ENCODE data around the gene ADAMTS20. TPM values are rescaled to one million over a fixed set of nuclear protein-coding genes. Genes with fewer than 3 reads are reported as not detected.

ADAMTS20 gene
- total RNA-seq, 1 experiment from 2014 or later, result not detected

DNA sequence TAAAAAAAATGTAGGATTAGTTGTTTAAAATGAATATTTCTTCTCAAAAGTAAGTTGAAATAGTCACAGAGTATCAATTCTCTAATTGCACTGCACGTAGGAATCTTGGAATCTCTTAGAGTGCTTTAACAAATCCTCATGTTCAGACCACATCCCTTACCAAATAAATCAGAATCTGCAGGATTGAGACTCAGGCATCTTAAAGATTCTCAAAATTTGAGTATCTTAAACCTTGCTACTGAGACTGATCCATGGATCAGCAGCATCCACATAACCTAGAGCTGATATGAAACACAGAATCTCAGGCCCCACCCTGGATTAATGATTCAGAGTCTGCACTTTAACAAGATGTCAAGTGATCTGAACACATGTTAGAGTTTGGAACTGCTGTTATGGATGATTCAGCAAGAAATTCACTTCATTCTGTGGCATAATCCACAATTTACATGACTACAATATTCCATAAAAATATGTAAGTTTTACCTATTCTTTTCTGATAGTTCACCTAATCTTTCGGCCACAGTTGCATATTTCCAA is 58.7 kb downstream of the ADAMTS20 start:
- in situ Hi-C loops (cut with HindIII; ENCODE audit: low pct_unique_long_range_greater_than_20kb, low sequenced_read_pairs) (no loop called here), intact Hi-C loops (cut with micrococcal nuclease; ENCODE audit: unreplicated experiment) (no loop called here)
- Histone ChIP-seq H3K4me3 (ENCODE audit: low read depth in 2 of 2, low read length in 2 of 2) (no peak overlapping the region), H3K9me3 (ENCODE audit: control insufficient read depth, insufficient read depth, low read depth, low read length) (no peaks in the 10 kb centered on the region), H3K36me3 (ENCODE audit: control insufficient read depth, insufficient read depth, low read length) (no peaks in the 10 kb centered on the region), H3K27ac (ENCODE audit: low read length) (no peak overlapping the region), H3K4me1 (ENCODE audit: control insufficient read depth, insufficient read depth, low read length) (no peaks in the 10 kb centered on the region), H3K27me3 (ENCODE audit: control insufficient read depth, insufficient read depth, low read length) (no peaks in the 10 kb centered on the region)
- BruUV-seq (replicated peaks), result no TSS peak
- ATAC-seq, result no peak
- no peak for TF ChIP-seq SIN3A (IDR thresholded peaks at IDR 0.05; ENCODE audit: borderline replicate concordance, insufficient read depth, low read depth, low read length)
- TF ChIP-seq, protein P1, sequence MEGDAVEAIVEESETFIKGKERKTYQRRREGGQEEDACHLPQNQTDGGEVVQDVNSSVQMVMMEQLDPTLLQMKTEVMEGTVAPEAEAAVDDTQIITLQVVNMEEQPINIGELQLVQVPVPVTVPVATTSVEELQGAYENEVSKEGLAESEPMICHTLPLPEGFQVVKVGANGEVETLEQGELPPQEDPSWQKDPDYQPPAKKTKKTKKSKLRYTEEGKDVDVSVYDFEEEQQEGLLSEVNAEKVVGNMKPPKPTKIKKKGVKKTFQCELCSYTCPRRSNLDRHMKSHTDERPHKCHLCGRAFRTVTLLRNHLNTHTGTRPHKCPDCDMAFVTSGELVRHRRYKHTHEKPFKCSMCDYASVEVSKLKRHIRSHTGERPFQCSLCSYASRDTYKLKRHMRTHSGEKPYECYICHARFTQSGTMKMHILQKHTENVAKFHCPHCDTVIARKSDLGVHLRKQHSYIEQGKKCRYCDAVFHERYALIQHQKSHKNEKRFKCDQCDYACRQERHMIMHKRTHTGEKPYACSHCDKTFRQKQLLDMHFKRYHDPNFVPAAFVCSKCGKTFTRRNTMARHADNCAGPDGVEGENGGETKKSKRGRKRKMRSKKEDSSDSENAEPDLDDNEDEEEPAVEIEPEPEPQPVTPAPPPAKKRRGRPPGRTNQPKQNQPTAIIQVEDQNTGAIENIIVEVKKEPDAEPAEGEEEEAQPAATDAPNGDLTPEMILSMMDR (IDR thresholded peaks at IDR 0.05), result no peak
- TF ChIP-seq, protein P2, sequence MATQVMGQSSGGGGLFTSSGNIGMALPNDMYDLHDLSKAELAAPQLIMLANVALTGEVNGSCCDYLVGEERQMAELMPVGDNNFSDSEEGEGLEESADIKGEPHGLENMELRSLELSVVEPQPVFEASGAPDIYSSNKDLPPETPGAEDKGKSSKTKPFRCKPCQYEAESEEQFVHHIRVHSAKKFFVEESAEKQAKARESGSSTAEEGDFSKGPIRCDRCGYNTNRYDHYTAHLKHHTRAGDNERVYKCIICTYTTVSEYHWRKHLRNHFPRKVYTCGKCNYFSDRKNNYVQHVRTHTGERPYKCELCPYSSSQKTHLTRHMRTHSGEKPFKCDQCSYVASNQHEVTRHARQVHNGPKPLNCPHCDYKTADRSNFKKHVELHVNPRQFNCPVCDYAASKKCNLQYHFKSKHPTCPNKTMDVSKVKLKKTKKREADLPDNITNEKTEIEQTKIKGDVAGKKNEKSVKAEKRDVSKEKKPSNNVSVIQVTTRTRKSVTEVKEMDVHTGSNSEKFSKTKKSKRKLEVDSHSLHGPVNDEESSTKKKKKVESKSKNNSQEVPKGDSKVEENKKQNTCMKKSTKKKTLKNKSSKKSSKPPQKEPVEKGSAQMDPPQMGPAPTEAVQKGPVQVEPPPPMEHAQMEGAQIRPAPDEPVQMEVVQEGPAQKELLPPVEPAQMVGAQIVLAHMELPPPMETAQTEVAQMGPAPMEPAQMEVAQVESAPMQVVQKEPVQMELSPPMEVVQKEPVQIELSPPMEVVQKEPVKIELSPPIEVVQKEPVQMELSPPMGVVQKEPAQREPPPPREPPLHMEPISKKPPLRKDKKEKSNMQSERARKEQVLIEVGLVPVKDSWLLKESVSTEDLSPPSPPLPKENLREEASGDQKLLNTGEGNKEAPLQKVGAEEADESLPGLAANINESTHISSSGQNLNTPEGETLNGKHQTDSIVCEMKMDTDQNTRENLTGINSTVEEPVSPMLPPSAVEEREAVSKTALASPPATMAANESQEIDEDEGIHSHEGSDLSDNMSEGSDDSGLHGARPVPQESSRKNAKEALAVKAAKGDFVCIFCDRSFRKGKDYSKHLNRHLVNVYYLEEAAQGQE (IDR thresholded peaks at IDR 0.05; ENCODE audit: insufficient read depth in 1 of 2, low read depth in 2 of 2, low read length in 1 of 2), result no peak
- no peak for TF ChIP-seq POLR2AphosphoS5 (IDR thresholded peaks at IDR 0.05; ENCODE audit: low read depth, low read length)
- TF ChIP-seq TCF7L2 (IDR thresholded peaks at IDR 0.05; ENCODE audit: low read depth, low read length), result no peak
- no peak for DNase-seq (ENCODE audit: low read depth, low spot score)
- ChIA-PET CTCF (no interaction called here), POLR2A (no interaction called here)

DNA sequence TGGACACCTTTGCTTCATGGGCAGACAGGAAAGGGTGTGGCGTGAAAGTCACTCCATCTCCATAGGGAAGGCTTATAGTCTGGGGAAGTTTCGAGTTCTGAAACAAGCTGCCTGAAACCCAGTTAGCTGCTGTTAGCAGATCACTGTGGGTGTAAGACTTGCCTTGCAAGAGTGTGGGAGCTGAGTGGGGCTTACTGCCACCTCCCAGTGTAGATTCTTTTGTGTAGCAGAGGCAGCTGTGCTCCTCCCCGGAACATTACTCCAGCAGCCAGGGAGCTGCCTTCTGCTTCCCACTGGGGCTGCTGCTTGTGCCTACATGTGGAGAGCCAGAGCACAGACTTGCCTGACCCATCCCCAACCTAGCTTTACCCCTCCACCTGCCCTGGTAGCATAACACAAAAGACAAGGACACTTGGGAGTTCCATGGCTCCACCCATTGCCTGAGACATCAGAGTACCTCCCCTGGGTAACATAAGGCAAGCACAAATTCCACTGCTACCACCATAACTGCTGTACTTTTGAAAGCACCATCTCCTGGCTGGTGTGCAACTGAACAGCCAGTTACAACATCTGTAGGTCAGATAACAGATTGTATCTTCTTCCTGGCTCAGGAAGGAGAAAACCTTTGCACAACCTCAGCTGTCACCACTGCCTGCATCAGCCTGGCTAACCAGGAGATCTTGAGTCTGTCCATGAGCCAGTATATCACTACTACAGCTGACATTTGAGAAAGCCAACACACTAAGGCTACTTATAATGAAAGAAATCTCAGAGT is 69.5 kb downstream of the ADAMTS20 start:
- ChIA-PET POLR2A (no interaction called here), CTCF (no interaction called here)
- Histone ChIP-seq H3K27me3 (ENCODE audit: control insufficient read depth, insufficient read depth, low read length) (no peaks in the 10 kb centered on the region), H3K9me3 (ENCODE audit: control insufficient read depth, insufficient read depth, low read depth, low read length) (no peaks in the 10 kb centered on the region), H3K27ac (ENCODE audit: low read length) (no peak overlapping the region), H3K4me3 (ENCODE audit: low read depth in 2 of 2, low read length in 2 of 2) (no peak overlapping the region), H3K36me3 (ENCODE audit: control insufficient read depth, insufficient read depth, low read length) (no peaks in the 10 kb centered on the region), H3K4me1 (ENCODE audit: control insufficient read depth, insufficient read depth, low read length) (no peaks in the 10 kb centered on the region)
- intact Hi-C loops (cut with micrococcal nuclease; ENCODE audit: unreplicated experiment), result no loop called here
- no peak for TF ChIP-seq POLR2AphosphoS5 (IDR thresholded peaks at IDR 0.05; ENCODE audit: low read depth, low read length)
- no peak for TF ChIP-seq SIN3A (IDR thresholded peaks at IDR 0.05; ENCODE audit: borderline replicate concordance, insufficient read depth, low read depth, low read length)
- TF ChIP-seq, protein P2 (IDR thresholded peaks at IDR 0.05; ENCODE audit: insufficient read depth in 1 of 2, low read depth in 2 of 2, low read length in 1 of 2), result no peak
- TF ChIP-seq, protein P1 (IDR thresholded peaks at IDR 0.05), result no peak
- TF ChIP-seq TCF7L2 (IDR thresholded peaks at IDR 0.05; ENCODE audit: low read depth, low read length), result no peak
- in situ Hi-C loops (cut with HindIII; ENCODE audit: low pct_unique_long_range_greater_than_20kb, low sequenced_read_pairs), result no loop called here
- ATAC-seq (no peak), DNase-seq (ENCODE audit: low read depth, low spot score) (no peak)
- BruUV-seq (replicated peaks), result no TSS peak
